HG03280 (cell line): ENCODE results near the gene SCUBE1.
"Not testable (repeated sequence)": the region's sequence is repeated elsewhere in the genome, so short reads cannot be mapped to it uniquely, and the experiment has no call there.

Source experiments
- ATAC-seq: cut with Tn5 transposase; IDR thresholded peaks from one replicate; pipeline ENCODE4 v1.9.1; 2021; ENCODE audit warnings: mild to moderate bottlenecking, moderate library complexity; ENCODE audit not compliant: unreplicated experiment

The SCUBE1 gene

DNA sequence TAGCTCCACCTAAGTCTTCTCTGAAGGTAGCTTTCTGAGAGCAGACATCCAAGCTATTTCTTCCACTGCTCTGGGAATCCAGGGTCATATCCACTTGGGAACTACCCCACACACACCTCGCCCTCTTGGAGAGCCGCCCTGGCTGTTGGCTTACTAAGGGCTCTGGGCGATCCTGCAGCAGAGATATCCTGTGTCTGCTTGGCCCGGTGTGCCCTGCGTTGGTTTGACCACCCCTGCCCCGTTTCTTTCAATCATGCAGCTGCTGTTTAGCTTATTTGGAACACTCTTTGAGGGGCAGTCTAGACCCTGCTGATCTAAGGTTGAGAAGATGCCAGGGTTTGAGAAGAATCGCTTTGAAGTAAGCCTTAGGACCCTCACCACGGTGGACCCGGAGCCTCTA is 17.4 kb upstream of the SCUBE1 start:
- no peak for ATAC-seq

DNA sequence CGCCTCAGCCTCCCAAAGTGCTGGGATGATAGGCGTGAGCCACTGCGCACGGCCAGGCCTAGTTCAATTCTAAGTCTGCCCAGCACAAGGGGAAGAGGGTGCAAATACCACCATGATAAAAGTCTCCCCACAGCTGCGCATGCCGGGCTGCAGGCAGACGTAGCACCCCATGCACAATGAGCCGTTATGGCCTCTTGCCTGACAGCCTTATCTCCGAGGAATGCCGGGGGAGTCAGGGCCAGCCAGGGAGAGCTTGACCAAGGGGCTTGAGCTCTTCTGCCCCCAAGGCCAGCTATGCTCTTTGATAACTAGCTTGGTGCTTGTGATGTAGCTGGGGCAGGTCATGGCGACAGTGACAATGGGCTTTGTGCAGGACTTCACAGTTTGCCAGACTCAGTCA is 13.7 kb upstream of the SCUBE1 start:
- no peak for ATAC-seq

DNA sequence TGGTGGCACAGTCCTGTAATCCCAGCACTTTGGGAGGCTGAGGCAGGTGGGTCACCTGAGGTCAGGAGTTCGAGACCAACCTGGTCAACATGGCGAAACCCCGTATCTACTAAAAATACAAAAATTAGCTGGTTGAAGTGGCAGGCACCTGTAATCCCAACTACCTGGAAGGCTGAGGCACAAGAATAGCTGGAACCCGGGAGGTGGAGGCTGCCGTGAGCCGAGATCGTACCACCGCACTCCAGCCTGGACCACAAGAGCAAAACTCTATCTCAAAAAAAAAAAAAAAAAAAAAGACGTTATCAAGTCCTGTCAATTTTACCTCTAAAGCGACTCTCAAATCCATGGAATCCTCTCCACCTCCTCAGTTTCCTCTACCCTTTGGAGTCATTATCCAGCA is 12.5 kb upstream of the SCUBE1 start:
- not testable (repeated sequence) for ATAC-seq

DNA sequence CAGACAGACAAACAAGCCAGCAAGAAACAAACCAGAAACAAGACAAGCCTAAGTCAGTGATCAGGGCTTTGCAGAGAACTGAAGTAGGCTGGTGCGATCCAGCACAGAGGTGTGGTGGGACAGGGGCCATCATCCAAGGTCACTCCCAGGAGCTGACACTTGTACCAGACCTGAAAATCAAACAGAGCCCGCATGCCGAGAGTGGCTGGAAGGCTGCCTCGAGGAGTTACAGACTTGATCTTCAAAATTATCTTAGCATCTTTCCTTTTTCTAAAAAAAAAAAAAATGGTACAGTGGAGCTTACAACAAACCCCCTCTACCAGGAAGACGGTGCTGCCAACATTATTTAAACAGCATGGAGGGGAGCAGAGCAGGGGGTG is 8.8 kb upstream of the SCUBE1 start:
- no peak for ATAC-seq

DNA sequence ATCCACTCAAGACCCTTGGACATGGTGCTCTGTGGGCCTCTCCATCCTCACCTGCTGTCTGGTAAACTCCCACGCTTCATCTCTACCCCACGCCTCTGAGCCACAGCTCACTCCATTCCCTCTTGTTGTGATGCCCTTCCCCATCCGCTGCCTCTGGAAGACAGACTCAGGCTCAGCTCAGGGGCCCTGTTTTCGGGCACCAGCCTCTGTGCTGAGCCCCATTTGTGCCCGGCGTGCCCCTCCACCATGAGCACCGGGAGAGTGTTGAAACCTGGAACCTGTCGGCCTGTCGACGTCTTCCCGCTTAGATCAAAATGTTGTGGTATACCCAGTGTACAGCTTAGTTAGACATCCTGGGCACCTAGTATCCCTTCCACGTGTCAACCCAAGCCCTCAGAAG is 6.5 kb upstream of the SCUBE1 start:
- no peak for ATAC-seq

DNA sequence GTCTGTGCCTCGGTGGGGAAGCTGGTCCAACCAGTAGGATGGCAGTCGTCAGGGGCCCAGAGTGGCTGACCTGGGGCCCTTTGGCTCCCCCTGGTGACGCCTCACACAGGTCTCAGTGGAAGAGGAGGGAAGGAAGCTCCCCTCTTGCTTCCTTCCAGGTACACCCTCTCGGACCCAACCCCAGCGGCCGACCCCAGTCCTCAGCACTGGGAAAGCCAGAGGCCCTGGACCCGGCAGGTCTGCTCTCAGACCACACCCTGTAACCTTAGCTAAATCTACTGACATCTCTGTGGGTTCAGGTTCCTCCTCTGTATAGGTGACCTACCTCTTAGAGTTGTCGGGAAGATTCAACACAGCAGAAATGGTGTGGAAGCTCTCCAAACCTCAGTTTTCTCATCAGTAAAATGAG is 3.4 kb upstream of the SCUBE1 start:
- no peak for ATAC-seq

DNA sequence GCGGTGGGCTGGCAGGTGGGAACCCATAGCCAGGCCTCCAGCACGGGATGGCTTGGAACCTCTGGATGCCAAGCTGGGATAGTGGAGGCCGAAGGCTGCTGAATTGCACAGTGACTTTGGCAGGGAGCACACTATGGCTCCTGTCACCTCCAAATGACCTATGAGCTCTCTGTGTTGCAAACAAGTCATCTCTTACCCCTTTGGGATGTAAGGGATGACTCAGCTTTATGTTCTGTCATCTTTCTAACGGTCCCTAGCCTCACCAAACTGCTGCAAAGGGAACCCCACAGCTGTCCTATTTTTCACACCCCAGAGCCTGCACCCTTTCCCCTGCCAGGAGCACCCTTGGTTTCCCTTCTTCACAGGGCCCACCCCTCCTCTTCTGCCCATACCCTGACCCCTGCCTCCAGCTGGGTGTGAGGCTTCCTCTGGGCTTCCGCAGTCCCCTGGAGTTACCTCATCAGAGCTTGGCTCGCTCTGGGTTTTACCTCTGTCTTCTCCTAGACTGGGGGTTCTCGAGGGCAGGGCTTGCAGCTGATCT is 2.7 kb upstream of the SCUBE1 start:
- ATAC-seq = no peak

DNA sequence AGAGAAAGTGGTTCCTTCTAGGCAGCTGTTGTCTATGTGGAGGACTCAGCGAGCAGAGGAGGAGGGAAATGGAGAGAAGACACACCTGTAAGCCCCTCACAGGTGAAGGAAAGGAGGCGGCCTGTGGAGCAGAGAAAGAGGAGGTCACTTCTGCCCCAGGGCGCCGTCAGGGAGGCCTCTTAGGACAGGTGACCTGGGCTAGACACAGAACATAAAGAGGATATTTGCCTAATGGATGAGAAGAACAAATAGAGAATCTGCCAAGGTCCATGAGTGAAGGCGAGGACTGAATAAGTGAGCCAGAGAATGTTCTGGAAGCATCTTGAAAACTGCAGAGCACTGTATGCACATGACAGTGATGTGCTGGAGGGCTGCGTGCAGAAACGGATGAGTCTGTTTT is 2.2 kb upstream of the SCUBE1 start:
- ATAC-seq = no peak

DNA sequence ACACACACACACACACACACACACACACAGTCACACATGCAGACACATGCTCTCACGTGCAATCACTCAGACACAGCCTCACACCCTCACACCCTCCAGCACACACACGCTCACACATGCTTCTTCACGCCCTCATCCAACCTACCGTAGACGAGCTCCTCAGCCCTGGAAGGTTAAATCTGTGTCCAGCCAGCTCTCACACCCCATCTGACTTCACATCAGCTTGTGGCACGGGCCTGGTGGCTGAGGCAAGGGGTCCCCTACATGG is 1.3 kb upstream of the SCUBE1 start:
- ATAC-seq = no peak

DNA sequence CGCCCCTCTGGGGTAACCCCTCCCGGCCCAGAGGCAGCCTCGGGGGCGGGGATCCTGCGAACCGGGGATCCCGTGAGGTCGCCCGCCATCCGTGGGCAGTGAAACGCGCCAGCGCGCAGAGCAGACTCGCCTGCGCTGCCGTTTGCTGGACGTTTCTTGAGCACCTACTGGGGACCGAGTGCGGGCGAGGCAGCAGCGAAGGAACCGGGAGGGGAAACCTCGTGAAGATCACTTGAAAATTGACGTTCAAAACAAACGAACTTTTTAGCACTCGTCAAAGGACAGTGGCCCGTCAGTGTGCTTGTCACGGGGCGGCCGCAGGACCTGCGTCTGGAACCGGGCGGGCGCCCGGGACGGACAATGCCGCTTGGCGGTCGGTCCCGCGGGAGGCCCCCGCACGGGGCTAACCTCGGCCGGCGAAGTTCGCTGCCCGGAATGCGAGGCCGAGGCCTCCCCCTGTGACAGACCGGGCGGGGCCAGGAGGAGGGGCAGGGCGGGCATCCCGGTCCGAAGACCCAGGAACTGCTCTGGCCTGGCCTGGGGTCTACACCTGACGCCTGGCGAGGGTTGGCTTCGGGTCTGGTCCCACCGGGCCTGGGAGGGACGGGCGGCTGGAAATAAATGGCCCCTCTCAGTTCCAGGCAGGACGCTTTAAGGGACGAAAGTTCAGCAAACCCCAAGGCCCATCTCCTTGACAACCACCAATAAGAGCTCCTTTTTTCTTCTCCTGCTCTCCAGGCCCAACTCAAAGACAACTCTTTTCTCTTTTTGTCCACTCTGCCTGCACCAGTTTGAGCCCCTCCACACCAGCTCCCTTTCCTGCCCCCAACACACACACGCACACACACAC is 723 bp upstream of the SCUBE1 start:
- no peak for ATAC-seq

DNA sequence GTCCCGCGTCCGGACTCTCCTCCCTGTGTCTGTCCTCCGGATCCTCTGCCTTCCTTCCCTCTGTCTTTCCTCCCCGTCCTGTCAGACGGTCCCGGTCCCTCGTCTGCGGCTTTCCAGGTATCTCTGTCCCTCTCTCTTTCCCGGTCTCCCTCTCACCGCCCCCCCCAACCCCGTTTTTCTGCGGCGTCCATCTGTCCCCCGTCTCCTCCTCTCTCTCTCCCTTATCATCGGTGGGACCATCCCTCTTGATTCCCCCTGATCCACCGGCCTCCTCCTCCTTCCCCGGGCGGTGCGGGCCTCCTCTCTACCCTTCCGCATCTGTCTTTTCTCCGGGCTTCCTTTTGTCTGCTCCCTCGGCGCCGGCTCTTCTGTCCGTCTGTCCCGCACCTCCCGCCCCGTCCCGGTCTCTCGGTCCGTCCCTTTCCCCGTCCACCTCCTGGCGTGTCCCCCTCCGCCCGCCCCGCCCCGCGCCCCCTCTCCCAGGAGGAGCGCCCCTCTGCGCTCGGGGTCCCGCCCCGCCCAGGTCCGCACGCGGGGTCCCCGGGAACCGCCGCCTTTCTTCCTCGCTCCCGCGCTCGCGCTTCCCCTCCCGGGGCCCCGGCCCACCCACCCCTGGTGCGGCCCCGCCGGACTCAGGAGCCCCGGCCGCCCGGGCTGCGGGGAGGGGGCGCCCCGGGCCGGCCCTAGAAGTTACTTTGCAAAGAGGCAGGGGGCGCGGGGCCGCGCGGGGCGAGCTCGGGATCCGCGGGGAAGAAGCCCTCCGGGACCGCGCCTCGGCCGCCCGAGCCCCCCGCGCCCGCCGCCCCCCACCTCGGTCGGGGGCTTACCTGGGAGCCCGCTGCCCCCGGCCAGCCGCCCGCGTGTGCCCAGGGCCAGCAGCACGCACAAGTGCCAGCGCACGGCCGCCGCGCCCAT is 568 bp downstream of the SCUBE1 start:
- ATAC-seq = no peak

DNA sequence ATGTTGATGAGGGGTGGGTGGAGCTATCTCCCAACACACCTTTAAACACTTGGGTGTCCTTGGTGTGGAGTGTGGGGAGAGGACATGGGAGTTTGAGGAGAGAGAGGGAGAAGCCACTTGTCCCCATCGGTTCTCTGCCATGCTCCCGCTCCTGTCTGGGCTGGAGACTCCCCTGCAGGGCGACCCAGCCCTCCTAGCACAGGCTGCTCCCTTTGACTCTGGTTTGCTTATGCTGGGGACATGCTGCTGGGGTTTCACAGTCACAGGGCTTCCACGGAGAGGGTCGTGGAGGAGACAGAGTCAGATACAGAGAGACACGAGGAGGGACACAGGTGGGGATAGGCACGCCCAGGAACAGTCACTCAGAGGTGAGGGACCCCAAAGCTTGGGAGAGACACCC is 1.6 kb downstream of the SCUBE1 start:
- ATAC-seq = no peak

DNA sequence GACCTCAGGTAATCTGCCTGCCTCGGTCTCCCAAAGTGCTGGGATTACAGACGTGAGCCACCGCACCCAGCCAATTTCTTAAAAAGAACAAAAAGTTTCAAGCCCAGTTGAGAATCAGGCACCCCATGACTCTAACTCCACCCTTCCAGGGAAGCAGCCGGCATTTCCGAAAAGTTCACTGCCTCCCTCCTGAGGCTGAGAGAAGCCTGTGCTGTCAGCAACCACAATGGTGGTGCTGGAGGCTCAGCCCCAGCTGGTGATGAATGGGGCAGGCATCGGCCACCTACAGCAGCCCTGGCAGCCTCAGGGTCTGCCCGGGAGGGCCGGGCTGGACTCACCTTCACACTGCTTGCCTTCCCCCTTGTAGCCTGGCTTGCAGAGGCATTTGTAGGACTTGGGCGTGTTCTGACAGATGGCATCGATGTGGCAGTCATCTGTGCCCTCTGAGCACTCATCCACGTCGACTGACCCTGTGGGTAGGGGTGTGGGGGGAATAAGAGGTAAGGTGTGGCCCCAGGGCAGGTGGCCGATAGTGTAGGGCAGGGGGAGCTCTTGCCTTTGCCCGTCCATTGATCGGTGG is 4.3 kb downstream of the SCUBE1 start:
- ATAC-seq = no peak

DNA sequence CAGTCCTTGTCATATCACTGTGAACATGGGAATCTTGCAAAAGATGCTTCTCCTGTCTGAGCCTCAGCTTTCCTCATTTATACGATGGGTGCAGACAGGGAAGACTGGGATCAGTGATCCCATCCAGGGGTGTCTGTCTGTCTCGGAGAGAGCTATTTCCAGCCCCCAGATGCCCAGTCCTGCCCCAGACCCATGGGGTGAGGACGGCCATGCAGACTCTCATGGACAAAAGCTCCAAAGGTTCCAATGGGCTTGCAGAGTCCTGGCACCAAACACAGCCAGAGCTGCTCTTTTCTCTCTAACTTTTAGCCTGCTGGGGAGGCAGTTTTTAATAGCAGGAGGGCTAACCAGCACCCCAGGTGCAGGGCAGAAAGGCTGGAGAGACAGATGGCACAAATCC is 5.2 kb downstream of the SCUBE1 start:
- no peak for ATAC-seq

DNA sequence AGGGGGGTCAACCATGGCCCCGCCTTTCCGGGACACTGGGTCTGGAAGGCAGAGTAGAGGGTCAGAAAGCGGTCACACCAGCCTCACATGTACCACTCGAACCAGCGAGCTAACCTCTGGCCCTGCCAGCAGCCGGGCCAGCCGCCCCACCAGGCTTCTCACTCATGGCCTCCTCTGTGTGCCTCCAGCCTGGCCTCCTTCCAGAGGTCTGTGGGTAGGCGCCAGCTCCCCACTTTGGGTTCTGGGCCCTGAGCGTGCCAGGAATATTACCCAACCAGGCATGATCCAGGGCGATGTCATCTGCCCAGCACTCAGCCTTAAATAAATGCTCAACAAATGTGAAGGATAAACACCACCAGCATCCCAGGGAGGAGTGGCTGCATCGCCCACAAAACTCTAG is 5.8 kb downstream of the SCUBE1 start:
- ATAC-seq = no peak

DNA sequence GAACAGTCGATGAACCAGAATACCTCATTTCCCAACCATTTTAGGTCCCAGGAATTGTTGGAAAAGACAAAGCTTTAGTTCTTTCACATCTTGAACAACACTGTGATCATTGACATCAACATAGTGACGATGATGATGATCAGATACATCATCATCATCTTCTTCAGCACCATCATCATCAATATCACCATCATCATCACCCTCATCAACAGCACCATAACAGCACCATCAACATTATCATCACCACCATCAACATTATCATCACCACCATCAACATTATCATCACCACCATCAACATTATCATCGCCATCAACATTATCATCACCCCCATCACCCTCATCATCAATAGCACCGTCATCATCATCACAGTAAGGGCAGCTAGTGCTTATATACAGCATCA is 8.8 kb downstream of the SCUBE1 start:
- ATAC-seq = no peak

DNA sequence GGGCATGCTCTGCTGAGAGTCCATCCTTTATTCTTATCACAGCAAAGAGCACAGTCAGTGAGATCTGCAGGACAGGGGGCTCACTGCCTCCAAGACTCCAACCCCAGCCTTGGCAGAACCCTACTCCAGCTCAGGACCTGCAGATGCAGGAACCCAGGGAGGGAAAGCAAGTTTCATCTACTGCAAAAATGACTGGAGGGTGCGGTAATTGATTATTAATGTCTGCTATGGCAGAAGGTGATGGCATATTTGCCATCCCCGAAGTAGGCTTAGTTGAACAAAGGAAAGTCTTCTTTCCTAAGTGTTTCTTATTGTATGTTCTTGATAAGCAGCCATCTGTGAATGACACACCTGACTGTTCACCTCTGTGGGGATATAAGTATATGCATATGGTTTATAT is 9.2 kb downstream of the SCUBE1 start:
- ATAC-seq = no peak

DNA sequence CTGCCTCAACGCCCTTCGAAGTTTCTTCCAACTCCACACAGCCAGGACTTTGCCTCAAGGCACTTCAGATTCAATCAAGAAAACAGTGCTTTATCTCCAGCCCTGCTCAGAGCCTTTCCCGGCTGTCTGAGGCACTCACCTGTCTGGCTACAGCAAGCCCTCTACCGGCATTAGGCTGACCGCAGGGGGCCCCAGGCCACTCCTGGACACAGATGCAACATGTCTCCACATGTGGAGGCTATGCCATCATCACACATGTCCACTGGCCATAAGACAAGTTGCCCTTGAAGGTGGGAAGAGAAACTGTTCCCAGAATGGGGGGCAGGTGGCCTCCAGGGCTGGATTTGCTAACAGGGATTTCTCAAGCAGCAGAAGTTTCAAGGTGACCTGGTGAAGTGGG is 10.0 kb downstream of the SCUBE1 start:
- no peak for ATAC-seq

DNA sequence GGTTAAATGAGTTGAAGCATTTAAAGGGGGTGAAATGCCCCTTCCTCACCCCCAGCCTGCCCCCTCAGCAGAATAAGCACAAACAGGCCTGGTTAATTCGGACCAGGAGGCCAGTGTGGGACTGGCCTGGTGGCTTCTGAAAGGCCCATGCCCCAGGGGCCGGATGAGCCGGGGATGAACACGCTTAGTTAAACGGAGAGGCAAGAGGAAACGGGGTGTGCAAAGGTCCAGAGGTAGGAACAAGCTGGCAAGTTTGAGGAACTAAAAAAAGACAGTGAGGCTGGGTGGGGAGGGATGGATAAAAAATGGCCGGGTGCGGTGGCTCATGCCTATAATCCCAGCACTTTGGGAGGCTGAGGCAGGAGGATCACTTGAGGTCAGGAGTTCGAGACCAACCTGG is 11.5 kb downstream of the SCUBE1 start:
- ATAC-seq = no peak

DNA sequence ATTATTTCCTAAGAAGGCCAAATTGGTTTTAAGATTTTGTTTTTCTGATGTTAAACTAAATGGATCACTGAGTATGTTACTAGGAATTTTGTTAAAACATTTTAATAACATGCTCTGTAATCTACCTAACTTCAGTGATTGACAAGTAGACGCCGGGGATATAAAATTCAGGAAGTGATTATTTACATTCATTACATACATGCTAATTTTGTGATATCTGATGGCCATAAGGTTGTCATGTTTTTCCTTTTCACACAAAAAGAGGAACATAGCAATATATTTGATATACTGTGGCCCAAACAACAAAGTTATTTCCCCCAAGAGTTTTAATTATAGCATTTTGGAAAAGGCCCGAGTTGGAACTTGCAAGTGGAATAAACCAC is 12.1 kb downstream of the SCUBE1 start:
- ATAC-seq = no peak

DNA sequence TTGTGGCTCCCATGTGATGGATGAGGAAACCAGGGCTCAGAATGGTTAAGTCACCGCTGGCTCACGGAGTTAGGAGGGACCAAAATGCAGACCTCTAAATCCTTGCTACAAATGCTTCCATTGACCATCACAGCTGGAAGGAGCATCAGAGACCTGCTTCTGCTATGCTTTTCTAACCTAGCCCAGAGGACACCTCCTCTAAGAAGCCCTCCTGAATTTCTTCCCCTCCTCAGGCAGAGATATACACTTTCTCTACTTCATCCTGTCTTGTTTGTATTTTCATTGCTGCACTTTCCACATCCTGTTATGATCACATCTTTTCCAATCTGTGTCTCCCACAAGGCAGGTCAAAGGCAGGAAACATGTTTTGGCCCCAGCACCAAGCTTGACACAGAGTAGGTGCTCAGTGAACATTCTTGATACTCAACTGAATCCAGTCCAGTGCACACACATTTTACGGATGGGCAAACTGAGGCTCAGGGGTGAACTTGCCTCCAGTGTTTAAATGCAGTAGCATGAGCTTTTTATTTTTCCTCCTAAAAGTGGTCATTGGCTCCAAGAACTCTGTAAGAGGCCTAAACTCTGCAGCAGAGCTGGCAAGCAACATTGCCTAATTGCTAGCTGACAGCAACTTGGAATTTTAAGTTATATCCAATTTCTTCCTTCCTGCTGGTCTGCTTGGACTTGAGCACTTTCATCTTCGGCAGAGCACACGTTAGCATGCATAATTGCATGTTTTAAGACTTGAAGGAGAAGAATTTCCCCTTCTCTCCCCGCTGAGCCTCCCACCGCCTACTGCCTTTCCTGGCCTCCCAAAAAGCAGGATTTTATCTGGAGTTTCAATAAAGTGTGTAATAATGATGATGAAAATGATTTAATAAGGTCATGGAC is 12.7 kb downstream of the SCUBE1 start:
- ATAC-seq = no peak
